GM18505 (cell line): ENCODE data around the gene RCOR1.

Experiments used
- ATAC-seq: cut with Tn5 transposase; IDR thresholded peaks from one replicate; pipeline ENCODE4 v1.9.1; 2021; ENCODE audit not compliant: unreplicated experiment
- POLR2A ChIP-seq: IDR thresholded peaks from 4 replicates; pipeline ENCODE4 v1.6.1; 2011; ENCODE audit warnings: borderline replicate concordance; ENCODE audit not compliant: insufficient read depth, insufficient read length; ENCODE audit errors: extremely low read depth

The RCOR1 gene

GRCh38 chr14:102746634-102747438, 154.4 kb downstream of the RCOR1 start:
- no peak for TF ChIP-seq POLR2A
- no peak for ATAC-seq

DNA sequence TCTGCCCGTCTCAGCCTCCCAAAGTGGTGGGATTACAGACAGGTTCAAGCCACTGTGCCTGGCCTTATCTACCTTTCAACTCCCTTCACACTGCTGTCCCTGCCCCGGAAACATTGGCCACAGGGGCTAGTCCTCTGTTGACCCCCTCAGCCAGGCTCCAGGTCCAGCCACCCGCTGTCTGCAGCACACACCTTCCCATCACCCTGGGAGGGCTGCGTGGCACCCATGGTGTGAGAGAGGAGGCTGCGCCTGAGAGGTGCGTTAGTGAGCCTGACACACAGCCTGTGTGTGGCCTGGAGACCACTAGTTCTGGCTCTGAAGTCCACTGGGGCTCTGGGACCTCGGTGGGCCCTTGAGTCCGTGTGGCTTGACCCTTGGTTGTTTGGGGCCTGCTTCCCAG, 156.4 kb downstream of the RCOR1 start:
- no peak for ATAC-seq
- no peak for TF ChIP-seq POLR2A

- ATAC-seq, result no peak
- TF ChIP-seq POLR2A, result no peak
Measured at GRCh38 chr14:102749393-102750305, 157.2 kb downstream of the RCOR1 start.

DNA sequence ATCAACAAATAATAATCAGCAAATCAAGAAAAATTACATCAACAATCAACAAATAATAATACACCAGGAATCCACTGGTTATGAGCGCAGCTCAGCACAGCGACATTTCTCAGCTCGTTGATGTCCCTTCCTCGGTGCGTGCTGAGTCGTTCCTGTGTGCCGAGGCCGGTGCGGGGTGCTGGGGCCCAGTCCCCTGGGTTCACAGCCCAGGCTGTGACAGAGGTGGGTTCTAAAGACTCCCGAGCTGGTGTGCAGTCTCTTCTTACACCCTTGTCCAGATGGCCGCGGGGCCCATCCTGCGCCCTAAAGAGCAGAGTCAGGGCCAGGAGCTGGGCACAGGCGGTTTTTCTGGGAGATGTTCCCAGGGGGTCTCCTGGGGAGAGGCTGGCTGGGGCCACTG, 157.9 kb downstream of the RCOR1 start:
- TF ChIP-seq POLR2A, result no peak
- no peak for ATAC-seq

- TF ChIP-seq POLR2A, result no peak
- ATAC-seq, result no peak
Measured at GRCh38 chr14:102751088-102751487, 158.6 kb downstream of the RCOR1 start.

- no peak for TF ChIP-seq POLR2A
- ATAC-seq, result no peak
Measured at GRCh38 chr14:102752239-102752847, 159.9 kb downstream of the RCOR1 start.

- TF ChIP-seq POLR2A, result peak; percentile 36
- ATAC-seq, result no peak
Measured at GRCh38 chr14:102754370-102755262, 162.2 kb downstream of the RCOR1 start.

DNA sequence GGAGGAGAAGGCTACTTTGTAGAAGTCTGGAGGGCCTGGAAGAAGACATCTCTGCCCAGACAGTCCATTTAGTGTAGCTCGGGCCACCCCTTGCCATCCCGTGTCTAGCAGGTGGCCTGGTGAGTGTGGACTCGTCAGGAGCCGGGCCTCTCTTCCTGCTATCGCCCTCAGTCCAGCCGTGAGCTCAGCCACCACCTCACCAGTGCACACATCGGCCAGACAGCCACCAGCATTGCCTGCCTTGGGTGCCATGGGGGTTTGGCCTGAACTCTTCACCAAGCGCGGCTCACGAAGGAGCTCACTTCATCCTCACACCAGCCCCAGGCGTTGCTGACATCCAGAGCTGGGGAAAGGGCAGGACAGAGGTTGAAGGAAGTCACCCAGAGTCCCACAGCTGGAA, 165.2 kb downstream of the RCOR1 start:
- TF ChIP-seq POLR2A, result no peak
- no peak for ATAC-seq

DNA sequence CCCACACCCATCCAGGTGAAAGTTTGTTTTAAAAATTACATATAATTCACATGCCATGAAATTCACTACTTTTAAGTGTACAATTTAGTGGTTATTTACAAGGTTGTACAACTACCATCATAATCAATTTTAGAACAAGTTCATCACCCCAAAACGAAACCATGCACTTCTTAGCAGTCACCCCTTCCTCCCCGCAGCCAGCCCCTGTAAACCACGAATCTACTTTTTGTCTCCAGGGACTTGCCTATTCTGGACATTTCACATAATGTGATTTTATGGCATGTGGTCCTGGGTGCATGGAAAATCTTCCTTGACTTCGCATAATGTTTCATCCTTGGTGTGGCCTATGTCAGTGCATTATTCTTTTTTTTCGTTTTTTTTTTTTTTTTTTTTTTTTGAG, 165.6 kb downstream of the RCOR1 start:
- no peak for TF ChIP-seq POLR2A
- no peak for ATAC-seq

DNA sequence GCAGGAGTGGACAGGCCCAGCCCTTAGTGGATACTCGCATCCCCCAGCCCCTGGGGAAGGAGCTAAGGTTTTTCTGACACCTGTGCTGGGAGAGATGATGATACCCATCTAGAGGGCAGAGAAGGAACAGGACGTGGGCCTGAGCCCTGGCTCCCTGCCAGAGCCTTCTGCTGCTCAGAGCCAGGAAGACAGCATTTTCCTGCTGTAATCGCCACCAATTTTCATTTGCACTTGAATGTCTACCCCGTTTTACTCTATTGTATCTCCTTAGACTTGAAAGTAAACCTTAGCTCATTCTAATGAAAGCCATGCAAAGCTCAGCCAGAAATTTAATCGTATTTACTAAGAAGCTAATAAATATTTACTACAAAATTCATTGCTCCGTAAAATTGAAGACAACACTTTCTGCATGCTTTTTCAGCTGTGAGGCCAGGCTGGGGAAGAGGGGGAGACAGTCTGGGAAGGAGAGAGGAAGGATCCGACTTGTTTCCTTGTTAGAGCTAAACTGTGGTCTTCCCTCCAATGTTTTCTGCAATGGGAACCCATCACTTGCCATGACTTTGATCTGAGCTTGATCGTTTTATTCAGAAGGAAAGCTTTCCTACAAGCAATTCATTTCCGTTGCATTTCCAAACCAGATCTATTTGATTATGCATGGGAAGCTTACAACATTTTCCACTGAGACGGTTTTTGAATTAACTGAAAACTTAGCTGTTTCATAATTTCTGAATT, 167.2 kb downstream of the RCOR1 start:
- no peak for ATAC-seq
- TF ChIP-seq POLR2A, result no peak

GRCh38 chr14:102760496-102761193, 168.2 kb downstream of the RCOR1 start:
- no peak for ATAC-seq
- no peak for TF ChIP-seq POLR2A
